ENCODE measurements around the gene MACF1.

DNA sequence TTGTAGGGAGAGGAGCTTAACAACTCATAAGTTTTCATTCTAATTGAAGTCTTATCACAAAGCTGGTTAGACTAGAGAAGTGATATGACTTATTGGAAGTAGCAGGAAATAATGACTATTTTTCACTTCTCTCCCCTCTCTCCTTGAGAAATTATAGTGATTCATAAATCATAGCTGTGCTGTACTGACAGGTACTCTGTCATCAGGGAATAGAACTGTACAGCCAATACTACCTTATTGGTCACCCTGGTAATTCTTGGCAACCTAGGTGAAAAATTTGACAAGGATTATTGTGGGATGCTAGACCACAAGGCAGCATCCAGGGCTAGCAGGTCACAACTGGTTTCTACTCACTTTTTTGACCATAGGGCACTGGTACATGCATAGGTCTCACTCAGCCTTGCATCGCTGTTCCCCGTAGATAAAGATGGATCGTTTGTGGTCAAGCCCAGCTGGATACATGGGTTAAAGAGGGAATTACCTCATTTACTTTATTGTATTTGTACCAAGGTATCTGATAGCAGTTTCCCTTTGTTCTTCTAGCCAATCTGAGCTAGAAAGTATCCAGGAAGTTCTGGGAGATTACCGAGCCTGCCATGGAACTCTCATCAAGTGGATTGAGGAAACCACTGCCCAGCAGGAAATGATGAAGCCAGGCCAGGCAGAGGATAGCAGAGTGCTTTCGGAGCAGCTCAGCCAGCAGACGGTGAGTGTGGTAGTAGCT lies 113.6 kb downstream of the MACF1 start:
- no peak for TF ChIP-seq JUNB (CRISPR knock-in tag; IDR thresholded peaks at IDR 0.05; ENCODE audit: borderline replicate concordance)
- TF ChIP-seq NFKBIZ (CRISPR knock-in tag; IDR thresholded peaks at IDR 0.05): no peak
- TF ChIP-seq, protein P1, sequence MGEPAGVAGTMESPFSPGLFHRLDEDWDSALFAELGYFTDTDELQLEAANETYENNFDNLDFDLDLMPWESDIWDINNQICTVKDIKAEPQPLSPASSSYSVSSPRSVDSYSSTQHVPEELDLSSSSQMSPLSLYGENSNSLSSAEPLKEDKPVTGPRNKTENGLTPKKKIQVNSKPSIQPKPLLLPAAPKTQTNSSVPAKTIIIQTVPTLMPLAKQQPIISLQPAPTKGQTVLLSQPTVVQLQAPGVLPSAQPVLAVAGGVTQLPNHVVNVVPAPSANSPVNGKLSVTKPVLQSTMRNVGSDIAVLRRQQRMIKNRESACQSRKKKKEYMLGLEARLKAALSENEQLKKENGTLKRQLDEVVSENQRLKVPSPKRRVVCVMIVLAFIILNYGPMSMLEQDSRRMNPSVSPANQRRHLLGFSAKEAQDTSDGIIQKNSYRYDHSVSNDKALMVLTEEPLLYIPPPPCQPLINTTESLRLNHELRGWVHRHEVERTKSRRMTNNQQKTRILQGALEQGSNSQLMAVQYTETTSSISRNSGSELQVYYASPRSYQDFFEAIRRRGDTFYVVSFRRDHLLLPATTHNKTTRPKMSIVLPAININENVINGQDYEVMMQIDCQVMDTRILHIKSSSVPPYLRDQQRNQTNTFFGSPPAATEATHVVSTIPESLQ (CRISPR knock-in tag; conservative IDR thresholded peaks at IDR 0.05): no peak
- no peak for TF ChIP-seq RELA (CRISPR knock-in tag; IDR thresholded peaks at IDR 0.05)

Data from HepG2 (cell line).